ENCODE data around the gene RASL10A.

GRCh38 chr22:29310863-29311339 is 4.6 kb downstream of the RASL10A start:
- no peak for TF ChIP-seq EZH2phosphoT487 (IDR thresholded peaks at IDR 0.05; ENCODE audit: insufficient read depth, low read depth)
- TF ChIP-seq EZH2 (IDR thresholded peaks at IDR 0.05; ENCODE audit: insufficient read depth, poor library complexity, severe bottlenecking) = no peak

Measured in GM23248 (cell line).